Lung (tissue), 12 donors: Measurements from ENCODE around the gene POLR3K. TPM values are rescaled to one million over a fixed set of nuclear protein-coding genes. Genes with fewer than 3 reads are reported as not detected.

Source experiments
- ATAC-seq: fragments of 200-7000 bp; cut with Tn5 transposase; one replicate; pipeline ENCODE4 v1.9.1; 2020; ENCODE audit warnings: moderate number of reproducible peaks; ENCODE audit not compliant: insufficient read depth, low FRiP score
- DNase-seq, 3 donors: peaks; one replicate each; pipeline ENCODE4 v3.0.0-alpha.2; 2013 to 2017
- H3K27ac ChIP-seq, 2 donors: one replicate each; pipeline ENCODE4 v1.5.1; 2013; ENCODE audit warnings: mild to moderate bottlenecking in 2 of 2, moderate library complexity in 2 of 2, control low read depth in 1 of 2, inconsistent platforms in 1 of 2, low read depth in 1 of 2, low read length in 1 of 2
- H3K27me3 ChIP-seq, 3 donors: one replicate each; pipeline ENCODE4 v1.5.1; 2013; ENCODE audit warnings: low read length in 2 of 3; ENCODE audit not compliant: control insufficient read depth in 3 of 3, insufficient read depth in 3 of 3
- H3K36me3 ChIP-seq, 4 donors: one replicate each; pipeline ENCODE4 v1.5.1; 2013; ENCODE audit warnings: low read length in 4 of 4, mild to moderate bottlenecking in 1 of 4, moderate library complexity in 1 of 4; ENCODE audit not compliant: control insufficient read depth in 4 of 4, insufficient read depth in 4 of 4
- H3K4me1 ChIP-seq, 5 donors: one replicate each; pipeline ENCODE4 v1.5.1; 2013; ENCODE audit warnings: low read length in 5 of 5, mild to moderate bottlenecking in 2 of 5, moderate library complexity in 1 of 5; ENCODE audit not compliant: control insufficient read depth in 5 of 5, insufficient read depth in 5 of 5
- H3K4me3 ChIP-seq: one replicate; pipeline ENCODE4 v1.5.1; 2013; ENCODE audit warnings: mild to moderate bottlenecking, control low read depth, moderate library complexity
- H3K9ac ChIP-seq, 2 donors: one replicate each; pipeline ENCODE4 v1.5.1; 2013; ENCODE audit warnings: low read length in 2 of 2, control low read depth in 1 of 2; ENCODE audit not compliant: insufficient read depth in 1 of 2
- H3K9me3 ChIP-seq, 4 donors: one replicate each; pipeline ENCODE4 v1.5.1; 2013; ENCODE audit warnings: low read length in 3 of 4, mild to moderate bottlenecking in 1 of 4, moderate library complexity in 1 of 4; ENCODE audit not compliant: control insufficient read depth in 4 of 4, insufficient read depth in 3 of 4
- WGBS, 2 donors: extraction: QIAGEN DNeasy Blood & Tissue Kit; methylation state at CpG; one replicate each; pipeline ENCODE4 v1.1.7; 2013; 5-methylcytosine and 5-hydroxymethylcytosine counted together
- polyA plus RNA-seq, 2 donors: library from polyadenylated mRNA; stranded (reverse); fragments of 200-250 nt; gene quantifications; one replicate each; pipeline ENCODE4 v1.2.1, GENCODE V29; 2013
- total RNA-seq, 2 donors: library from RNA; depleted of rRNA in 1 of 2; stranded (reverse); fragments of >200 nt in 1 of 2; gene quantifications; one replicate each; pipeline ENCODE4 v1.2.1, GENCODE V29; 2014 to 2021
- TF ChIP-seq, protein P1 (sequence below): IDR thresholded peaks from 2 replicates; pipeline ENCODE4 v1.5.1; 2012; ENCODE audit warnings: mild to moderate bottlenecking; ENCODE audit errors: control extremely low read depth, extremely low read depth
- donor health status: control.
- donor health status: control.
- donor health status: Bipolar disorder and iron deficiency.
- donor health status: healthy.
- donor health status: DM: yes; HTN: yes; CAD: no.

The POLR3K gene
- total and polyA plus RNA-seq, 4 donors, result 4.8 to 15.7 (median 12.0) TPM

DNA sequence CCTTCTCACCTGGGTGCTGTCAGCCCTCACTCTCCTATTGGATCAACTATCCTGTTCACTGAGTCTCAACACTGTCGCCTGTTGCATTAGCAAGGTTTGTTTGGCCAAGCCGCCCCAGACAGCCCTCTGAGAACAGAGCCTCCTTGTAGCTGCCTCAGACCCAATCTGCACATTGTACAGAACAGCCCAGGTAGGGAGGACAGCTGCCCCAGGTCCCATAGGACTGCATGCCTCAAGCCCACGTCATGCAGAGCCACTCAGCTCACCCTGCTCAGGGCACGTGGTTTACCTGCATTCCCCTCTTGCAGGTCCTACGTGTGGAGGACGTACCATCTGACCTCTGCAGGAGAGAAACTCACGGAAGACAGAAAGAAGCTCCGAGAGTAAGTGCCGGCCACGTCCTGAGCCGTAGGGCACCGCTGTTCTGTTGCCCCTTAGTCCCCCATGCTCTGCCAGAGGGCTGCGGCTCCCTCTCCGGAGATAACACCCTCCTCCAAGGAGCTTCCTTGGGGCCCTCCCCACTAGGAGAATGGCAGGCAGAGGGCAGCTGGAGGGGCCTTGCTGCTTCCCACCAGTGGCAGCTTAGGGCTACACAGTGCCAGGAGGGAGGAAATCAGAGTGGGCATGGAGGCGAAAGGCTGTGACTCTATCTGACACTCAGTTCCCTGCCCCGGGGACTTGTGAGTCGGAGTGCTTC lies 3.0 kb upstream of the POLR3K start:
- Histone ChIP-seq H3K9ac (no peak overlapping the region), H3K36me3 (peaks cover 0 to 57% (median 20%) of the 10 kb centered on the region in 4 donors), H3K27me3 (no peaks in the 10 kb centered on the region), H3K4me1 (peaks cover 0 to 7% (median 3%) of the 10 kb centered on the region in 5 donors), H3K9me3 (no peaks in the 10 kb centered on the region), H3K4me3 (no peak overlapping the region), H3K27ac (no peak overlapping the region)
- WGBS, 2 donors, result 91 to 95% methylated on average over 17 of the region's 17 CpGs
- ATAC-seq (no peak), DNase-seq (no peak)
- TF ChIP-seq, protein P1, sequence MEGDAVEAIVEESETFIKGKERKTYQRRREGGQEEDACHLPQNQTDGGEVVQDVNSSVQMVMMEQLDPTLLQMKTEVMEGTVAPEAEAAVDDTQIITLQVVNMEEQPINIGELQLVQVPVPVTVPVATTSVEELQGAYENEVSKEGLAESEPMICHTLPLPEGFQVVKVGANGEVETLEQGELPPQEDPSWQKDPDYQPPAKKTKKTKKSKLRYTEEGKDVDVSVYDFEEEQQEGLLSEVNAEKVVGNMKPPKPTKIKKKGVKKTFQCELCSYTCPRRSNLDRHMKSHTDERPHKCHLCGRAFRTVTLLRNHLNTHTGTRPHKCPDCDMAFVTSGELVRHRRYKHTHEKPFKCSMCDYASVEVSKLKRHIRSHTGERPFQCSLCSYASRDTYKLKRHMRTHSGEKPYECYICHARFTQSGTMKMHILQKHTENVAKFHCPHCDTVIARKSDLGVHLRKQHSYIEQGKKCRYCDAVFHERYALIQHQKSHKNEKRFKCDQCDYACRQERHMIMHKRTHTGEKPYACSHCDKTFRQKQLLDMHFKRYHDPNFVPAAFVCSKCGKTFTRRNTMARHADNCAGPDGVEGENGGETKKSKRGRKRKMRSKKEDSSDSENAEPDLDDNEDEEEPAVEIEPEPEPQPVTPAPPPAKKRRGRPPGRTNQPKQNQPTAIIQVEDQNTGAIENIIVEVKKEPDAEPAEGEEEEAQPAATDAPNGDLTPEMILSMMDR, result no peak

DNA sequence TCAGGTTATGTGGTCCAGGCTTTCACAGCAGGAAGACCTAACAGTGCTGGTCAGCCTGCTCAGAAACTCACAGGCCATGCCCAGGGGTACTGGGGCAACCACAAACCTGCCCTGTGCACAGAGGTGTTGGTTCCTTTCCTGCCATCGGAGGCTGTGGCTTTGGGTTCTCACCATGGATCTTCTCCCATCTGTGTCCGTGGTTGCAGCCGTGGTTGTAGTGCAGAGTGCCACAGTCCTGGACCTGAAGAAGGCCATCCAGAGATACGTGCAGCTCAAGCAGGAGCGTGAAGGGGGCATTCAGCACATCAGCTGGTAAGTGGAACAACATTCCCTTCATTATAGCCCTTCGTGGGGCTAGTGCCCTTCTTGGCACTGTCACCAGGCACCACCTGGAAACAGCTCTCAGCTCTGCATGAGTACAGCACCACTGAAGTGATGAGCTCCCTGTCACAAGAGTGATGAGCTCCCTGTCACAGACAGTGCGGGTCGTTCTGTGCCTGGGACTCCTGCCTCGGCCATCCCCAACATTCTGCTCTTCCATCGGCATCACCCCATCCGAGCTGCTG lies 2.2 kb upstream of the POLR3K start:
- ATAC-seq, result no peak
- peaks cover 0 to 7% (median 3%) of the 10 kb centered on the region in 5 donors for H3K4me1 ChIP-seq
- H3K9ac ChIP-seq, result no peak overlapping the region
- no peaks in the 10 kb centered on the region for H3K27me3 ChIP-seq
- H3K36me3 ChIP-seq, result peaks cover 0 to 53% (median 21%) of the 10 kb centered on the region in 4 donors
- WGBS, 2 donors, result 84 to 88% methylated on average over 11 of the region's 11 CpGs
- H3K9me3 ChIP-seq, result no peaks in the 10 kb centered on the region
- H3K27ac ChIP-seq, result no peak overlapping the region
- TF ChIP-seq, protein P1, result no peak
- no peak for DNase-seq
- H3K4me3 ChIP-seq, result no peak overlapping the region

DNA sequence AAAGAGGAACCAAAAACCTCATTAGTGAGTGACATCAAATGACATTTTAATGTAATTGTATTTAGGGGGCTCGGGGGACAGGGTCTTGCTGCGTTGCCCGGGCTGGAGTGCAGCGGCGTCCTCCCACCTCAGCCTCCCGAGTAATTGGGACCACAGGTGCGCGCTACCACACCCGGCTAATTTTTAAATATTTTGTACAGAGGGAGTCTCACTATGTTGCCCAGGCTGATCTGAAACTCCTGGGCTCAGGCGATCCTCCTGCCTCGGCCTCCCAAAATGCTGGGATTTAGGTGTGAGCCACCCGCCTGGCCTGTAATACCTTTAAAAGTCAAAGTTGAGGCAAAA lies 801 bp upstream of the POLR3K start:
- 43 to 47% methylated on average over 12 of the region's 12 CpGs for WGBS, 2 donors
- DNase-seq (no peak), ATAC-seq (no peak)
- Histone ChIP-seq H3K27ac (no peak overlapping the region), H3K4me1 (peaks cover 0 to 7% (median 3%) of the 10 kb centered on the region in 5 donors), H3K4me3 (peak overlapping the region; percentile 75), H3K27me3 (no peaks in the 10 kb centered on the region), H3K9me3 (no peaks in the 10 kb centered on the region), H3K9ac (peak overlapping the region in 1 of 2 donors; percentile 42), H3K36me3 (peaks cover 0 to 42% (median 12%) of the 10 kb centered on the region in 4 donors)
- TF ChIP-seq, protein P1, result no peak
